ENCODE measurements around the gene PTGES2. TPM values are rescaled to one million over a fixed set of nuclear protein-coding genes. Genes with fewer than 3 reads are reported as not detected.
A peak's percentile ranks its signal among the peaks of the same experiment; 100 is the strongest.

PTGES2 gene
- total RNA-seq, 2 experiments from 2014 or later = 47.6 to 48.4 TPM

DNA sequence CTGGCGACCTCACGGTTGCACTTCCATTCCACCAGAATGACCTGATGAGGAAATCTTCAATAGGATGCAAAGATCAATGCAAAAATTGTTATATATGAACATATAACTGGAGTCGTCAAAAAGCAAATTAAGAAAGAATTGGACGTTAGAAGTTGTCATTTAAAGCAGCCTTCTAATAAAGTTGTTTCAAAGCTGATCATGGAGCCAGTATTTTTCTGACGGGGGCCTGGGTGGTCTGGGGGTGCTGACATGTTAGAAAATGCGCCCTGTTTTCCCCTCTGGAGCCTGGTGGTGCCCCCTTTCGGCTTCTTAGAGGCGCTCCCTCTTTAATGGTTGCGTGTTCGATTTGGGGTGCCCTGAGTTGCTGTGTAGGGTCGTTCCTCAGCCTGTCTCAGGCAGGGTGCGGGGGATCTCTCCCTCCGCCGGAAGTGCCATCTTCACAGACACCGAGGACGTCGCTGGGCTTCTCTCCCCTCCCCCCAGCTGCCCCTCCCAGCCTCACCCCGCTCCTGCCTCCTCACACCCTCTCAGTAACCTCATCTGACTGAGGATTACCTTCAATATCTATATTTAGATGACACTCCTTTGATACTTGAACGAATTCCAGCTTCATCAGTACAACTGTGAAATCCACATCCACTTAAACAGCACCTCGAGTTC is 18.3 kb downstream of the PTGES2 start:
- intact Hi-C loops (cut with micrococcal nuclease) = no loop called here
- Mint-ChIP-seq H3K4me1 (ENCODE audit: low read depth) (peaks cover 3% of the 10 kb centered on the region), H3K9me3 (no peaks in the 10 kb centered on the region), H3K4me3 (no peak overlapping the region), H3K27ac (peak overlapping the region; percentile 15), H3K27me3 (ENCODE audit: low read depth) (no peaks in the 10 kb centered on the region), H3K36me3 (ENCODE audit: low read depth) (peaks cover 15% of the 10 kb centered on the region)
- CTCF ChIA-PET = interaction anchor here (1.3 to 1.9 kb wide), 3 partner anchors 9 to 20 kb away, joined by 3 to 5 read pairs (median 4); no protein-coding TSS in a partner anchor
- no peak for DNase-seq

DNA sequence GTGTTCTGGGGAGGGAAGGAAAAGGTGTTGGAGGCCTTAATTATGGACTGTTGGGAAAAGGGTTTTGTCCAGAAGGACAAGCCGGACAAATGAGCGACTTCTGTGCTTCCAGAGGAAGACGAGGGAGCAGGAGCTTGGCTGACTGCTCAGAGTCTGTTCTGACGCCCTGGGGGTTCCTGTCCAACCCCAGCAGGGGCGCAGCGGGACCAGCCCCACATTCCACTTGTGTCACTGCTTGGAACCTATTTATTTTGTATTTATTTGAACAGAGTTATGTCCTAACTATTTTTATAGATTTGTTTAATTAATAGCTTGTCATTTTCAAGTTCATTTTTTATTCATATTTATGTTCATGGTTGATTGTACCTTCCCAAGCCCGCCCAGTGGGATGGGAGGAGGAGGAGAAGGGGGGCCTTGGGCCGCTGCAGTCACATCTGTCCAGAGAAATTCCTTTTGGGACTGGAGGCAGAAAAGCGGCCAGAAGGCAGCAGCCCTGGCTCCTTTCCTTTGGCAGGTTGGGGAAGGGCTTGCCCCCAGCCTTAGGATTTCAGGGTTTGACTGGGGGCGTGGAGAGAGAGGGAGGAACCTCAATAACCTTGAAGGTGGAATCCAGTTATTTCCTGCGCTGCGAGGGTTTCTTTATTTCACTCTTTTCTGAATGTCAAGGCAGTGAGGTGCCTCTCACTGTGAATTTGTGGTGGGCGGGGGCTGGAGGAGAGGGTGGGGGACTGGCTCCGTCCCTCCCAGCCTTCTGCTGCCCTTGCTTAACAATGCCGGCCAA is 19.1 kb downstream of the PTGES2 start:
- CTCF ChIA-PET = interaction anchor here (1.3 to 1.9 kb wide), 3 partner anchors 9 to 20 kb away, joined by 3 to 5 read pairs (median 4); no protein-coding TSS in a partner anchor
- H3K27me3 Mint-ChIP-seq (ENCODE audit: low read depth) = no peaks in the 10 kb centered on the region
- peaks cover 8% of the 10 kb centered on the region for H3K4me1 Mint-ChIP-seq (ENCODE audit: low read depth)
- no peak for DNase-seq
- peaks cover 16% of the 10 kb centered on the region for H3K36me3 Mint-ChIP-seq (ENCODE audit: low read depth)
- intact Hi-C loops (cut with micrococcal nuclease) = no loop called here
- H3K9me3 Mint-ChIP-seq = no peaks in the 10 kb centered on the region
- no peak overlapping the region for H3K4me3 Mint-ChIP-seq
- no peak overlapping the region for H3K27ac Mint-ChIP-seq

DNA sequence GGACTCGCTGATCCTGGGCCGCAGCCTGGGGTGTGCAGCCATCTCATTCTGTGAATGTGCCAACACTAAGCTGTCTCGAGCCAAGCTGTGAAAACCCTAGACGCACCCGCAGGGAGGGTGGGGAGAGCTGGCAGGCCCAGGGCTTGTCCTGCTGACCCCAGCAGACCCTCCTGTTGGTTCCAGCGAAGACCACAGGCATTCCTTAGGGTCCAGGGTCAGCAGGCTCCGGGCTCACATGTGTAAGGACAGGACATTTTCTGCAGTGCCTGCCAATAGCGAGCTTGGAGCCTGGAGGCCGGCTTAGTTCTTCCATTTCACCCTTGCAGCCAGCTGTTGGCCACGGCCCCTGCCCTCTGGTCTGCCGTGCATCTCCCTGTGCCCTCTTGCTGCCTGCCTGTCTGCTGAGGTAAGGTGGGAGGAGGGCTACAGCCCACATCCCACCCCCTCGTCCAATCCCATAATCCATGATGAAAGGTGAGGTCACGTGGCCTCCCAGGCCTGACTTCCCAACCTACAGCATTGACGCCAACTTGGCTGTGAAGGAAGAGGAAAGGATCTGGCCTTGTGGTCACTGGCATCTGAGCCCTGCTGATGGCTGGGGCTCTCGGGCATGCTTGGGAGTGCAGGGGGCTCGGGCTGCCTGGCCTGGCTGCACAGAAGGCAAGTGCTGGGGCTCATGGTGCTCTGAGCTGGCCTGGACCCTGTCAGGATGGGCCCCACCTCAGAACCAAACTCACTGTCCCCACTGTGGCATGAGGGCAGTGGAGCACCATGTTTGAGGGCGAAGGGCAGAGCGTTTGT is 19.9 kb downstream of the PTGES2 start:
- CTCF ChIA-PET = interaction anchor here (1.5 to 1.9 kb wide), 3 partner anchors 8 to 21 kb away, joined by 4 to 5 read pairs (median 5); no protein-coding TSS in a partner anchor
- intact Hi-C loops (cut with micrococcal nuclease) = no loop called here
- H3K4me1 Mint-ChIP-seq (ENCODE audit: low read depth) = peaks cover 16% of the 10 kb centered on the region
- no peaks in the 10 kb centered on the region for H3K27me3 Mint-ChIP-seq (ENCODE audit: low read depth)
- no peaks in the 10 kb centered on the region for H3K9me3 Mint-ChIP-seq
- H3K4me3 Mint-ChIP-seq = no peak overlapping the region
- no peak for DNase-seq
- peaks cover 18% of the 10 kb centered on the region for H3K36me3 Mint-ChIP-seq (ENCODE audit: low read depth)
- H3K27ac Mint-ChIP-seq = peak overlapping the region; percentile 19

DNA sequence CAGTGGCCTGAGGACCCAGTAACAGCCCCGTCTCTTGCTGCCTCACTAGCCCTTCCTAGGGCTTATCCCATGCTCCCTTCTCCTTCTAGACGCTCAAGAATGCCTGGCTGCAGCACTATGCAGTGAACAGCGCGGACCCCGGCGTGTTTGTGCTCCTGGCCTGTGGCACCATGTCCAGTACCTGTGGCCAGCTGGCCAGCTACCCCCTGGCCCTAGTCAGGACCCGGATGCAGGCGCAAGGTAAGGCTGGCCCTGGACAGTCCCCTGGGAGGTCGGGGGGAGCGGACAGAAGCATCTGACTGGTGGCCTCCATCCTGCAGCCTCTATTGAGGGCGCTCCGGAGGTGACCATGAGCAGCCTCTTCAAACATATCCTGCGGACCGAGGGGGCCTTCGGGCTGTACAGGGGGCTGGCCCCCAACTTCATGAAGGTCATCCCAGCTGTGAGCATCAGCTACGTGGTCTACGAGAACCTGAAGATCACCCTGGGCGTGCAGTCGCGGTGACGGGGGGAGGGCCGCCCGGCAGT is 20.5 kb downstream of the PTGES2 start:
- H3K9me3 Mint-ChIP-seq = no peaks in the 10 kb centered on the region
- H3K4me3 Mint-ChIP-seq = no peak overlapping the region
- CTCF ChIA-PET = interaction anchor here (1.5 kb wide), 1 partner anchor 9 kb away, joined by 5 read pairs; no protein-coding TSS in a partner anchor
- no peak for DNase-seq
- H3K36me3 Mint-ChIP-seq (ENCODE audit: low read depth) = peaks cover 24% of the 10 kb centered on the region
- H3K27me3 Mint-ChIP-seq (ENCODE audit: low read depth) = no peaks in the 10 kb centered on the region
- H3K4me1 Mint-ChIP-seq (ENCODE audit: low read depth) = peaks cover 21% of the 10 kb centered on the region
- no peak overlapping the region for H3K27ac Mint-ChIP-seq
- intact Hi-C loops (cut with micrococcal nuclease) = no loop called here

DNA sequence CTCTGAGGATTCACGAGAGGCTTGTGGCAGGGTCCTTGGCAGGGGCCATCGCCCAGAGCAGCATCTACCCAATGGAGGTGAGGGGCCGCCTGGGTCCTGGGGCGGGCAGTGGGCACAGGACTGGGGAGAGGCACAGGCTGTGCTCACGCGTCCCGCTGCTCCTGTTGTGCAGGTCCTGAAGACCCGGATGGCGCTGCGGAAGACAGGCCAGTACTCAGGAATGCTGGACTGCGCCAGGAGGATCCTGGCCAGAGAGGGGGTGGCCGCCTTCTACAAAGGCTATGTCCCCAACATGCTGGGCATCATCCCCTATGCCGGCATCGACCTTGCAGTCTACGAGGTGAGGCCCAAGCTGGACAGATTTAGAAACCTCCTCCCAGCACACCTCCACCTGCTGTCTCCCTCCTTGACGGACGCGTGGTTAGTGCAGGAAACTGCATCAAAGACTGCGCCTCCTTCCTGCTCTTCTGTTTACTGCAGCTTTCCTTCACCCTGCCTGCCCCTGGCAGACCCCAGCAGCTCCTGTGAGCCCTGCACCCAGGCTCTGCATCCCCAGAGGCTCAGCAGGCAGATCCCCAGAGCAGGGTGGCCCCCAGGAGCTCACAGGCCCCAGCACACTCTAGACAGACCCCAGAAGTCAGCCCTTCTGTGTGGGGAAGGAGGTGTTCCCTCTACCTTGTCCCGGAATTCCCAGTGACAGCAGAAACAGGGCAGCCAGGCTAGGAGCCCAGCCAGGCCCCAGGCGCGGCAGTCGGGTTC is 21.2 kb downstream of the PTGES2 start:
- peaks cover 21% of the 10 kb centered on the region for H3K4me1 Mint-ChIP-seq (ENCODE audit: low read depth)
- intact Hi-C loops (cut with micrococcal nuclease) = no loop called here
- no peak for DNase-seq
- no peaks in the 10 kb centered on the region for H3K27me3 Mint-ChIP-seq (ENCODE audit: low read depth)
- no peak overlapping the region for H3K4me3 Mint-ChIP-seq
- no peaks in the 10 kb centered on the region for H3K9me3 Mint-ChIP-seq
- CTCF ChIA-PET = interaction anchor here (1.5 kb wide), 1 partner anchor 10 kb away, joined by 5 read pairs; no protein-coding TSS in a partner anchor
- peaks cover 26% of the 10 kb centered on the region for H3K36me3 Mint-ChIP-seq (ENCODE audit: low read depth)
- no peak overlapping the region for H3K27ac Mint-ChIP-seq

DNA sequence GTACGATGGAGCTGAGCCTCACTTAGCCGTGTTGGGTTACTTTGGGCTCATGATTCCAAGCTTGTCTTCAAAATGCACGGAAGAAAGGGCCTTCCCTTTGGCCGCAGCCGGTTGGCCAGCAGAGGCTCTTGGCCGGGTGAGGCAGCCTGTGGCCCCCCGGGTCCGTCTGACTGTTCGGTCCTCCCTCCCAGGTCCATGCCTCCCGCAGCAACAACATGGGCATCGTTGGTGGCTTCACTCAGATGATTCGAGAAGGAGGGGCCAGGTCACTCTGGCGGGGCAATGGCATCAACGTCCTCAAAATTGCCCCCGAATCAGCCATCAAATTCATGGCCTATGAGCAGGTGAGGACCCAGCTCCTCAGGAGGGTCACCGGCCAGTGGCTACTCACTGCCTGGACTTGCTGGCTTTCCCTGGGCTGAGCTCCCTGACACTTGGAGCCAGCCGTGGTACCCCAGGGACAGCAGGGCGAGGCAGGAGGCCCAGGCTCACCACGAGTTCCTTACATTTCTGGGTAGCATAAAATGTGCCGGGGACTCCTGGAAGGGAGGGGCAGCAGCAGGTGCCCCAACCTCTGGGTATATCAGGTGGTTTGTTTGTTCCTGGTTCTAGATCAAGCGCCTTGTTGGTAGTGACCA is 21.9 kb downstream of the PTGES2 start:
- intact Hi-C loops (cut with micrococcal nuclease) = no loop called here
- H3K4me1 Mint-ChIP-seq (ENCODE audit: low read depth) = peaks cover 21% of the 10 kb centered on the region

DNA sequence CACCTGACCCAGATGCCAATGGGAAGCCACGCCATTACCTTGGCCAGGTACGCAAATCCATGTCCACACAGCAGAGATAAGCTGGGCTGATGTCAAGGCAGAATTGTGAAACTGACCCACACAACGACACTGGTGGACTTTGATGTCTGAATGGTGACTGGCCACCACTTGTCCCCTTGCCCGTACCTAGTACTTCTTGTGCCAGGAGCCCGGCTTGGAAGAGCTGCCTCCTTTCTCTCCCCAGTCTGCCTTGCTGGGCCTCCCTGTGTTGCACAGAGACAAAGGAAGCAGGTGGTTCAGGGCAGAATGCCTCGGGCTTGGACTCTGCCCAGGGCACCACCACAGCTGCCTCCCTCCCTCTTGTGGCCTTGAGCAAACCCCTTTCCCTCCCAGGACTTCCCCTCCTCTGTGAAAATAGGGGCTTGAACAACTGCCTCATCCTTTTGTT is 23.3 kb downstream of the PTGES2 start:
- Mint-ChIP-seq H3K27me3 (ENCODE audit: low read depth) (no peaks in the 10 kb centered on the region), H3K4me3 (no peak overlapping the region), H3K4me1 (ENCODE audit: low read depth) (peaks cover 33% of the 10 kb centered on the region), H3K9me3 (no peaks in the 10 kb centered on the region), H3K36me3 (ENCODE audit: low read depth) (peaks cover 27% of the 10 kb centered on the region), H3K27ac (no peak overlapping the region)
- intact Hi-C loops (cut with micrococcal nuclease) = no loop called here
- no peak for DNase-seq
- CTCF ChIA-PET = interaction anchor here (0.6 to 2.3 kb wide), 6 partner anchors 13 to 162 kb away, joined by 3 to 19 read pairs (median 4); no protein-coding TSS in a partner anchor

More for the DNA sequence above, 21.9 kb downstream of the PTGES2 start:
- Mint-ChIP-seq H3K27ac (no peak overlapping the region), H3K27me3 (ENCODE audit: low read depth) (no peaks in the 10 kb centered on the region), H3K4me3 (no peak overlapping the region), H3K9me3 (no peaks in the 10 kb centered on the region), H3K36me3 (ENCODE audit: low read depth) (peaks cover 30% of the 10 kb centered on the region)
- CTCF ChIA-PET = interaction anchor here (1.2 kb wide), 3 partner anchors 21 to 58 kb away, joined by 3 read pairs; no protein-coding TSS in a partner anchor
- no peak for DNase-seq

DNA sequence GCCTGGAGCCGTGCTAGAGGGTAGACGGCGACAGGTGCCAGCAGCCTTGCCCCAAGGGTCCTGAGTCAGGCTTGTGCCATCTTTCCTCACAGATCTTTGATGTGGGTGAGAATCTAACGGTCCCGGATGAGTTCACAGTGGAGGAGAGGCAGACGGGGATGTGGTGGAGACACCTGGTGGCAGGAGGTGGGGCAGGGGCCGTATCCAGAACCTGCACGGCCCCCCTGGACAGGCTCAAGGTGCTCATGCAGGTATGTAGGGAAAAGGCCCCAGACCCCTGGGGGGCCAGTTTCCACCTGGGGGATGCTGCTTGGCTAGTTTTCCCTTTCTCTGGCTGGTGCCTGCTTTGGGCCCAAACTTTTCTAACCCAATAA is 24.0 kb downstream of the PTGES2 start:
- DNase-seq = peak; percentile 76
- peak overlapping the region; percentile 44 for H3K27ac Mint-ChIP-seq
- CTCF ChIA-PET = interaction anchor here (0.7 to 2.3 kb wide), 9 partner anchors 9 to 161 kb away, joined by 3 to 19 read pairs (median 4); no protein-coding TSS in a partner anchor
- no peak overlapping the region for H3K4me3 Mint-ChIP-seq
- H3K27me3 Mint-ChIP-seq (ENCODE audit: low read depth) = no peaks in the 10 kb centered on the region
- no peaks in the 10 kb centered on the region for H3K9me3 Mint-ChIP-seq
- H3K4me1 Mint-ChIP-seq (ENCODE audit: low read depth) = peaks cover 39% of the 10 kb centered on the region
- intact Hi-C loops (cut with micrococcal nuclease) = loop anchor here (1.0 kb wide), 1 partner anchor 160 kb away; no protein-coding TSS in a partner anchor
- peaks cover 27% of the 10 kb centered on the region for H3K36me3 Mint-ChIP-seq (ENCODE audit: low read depth)

DNA sequence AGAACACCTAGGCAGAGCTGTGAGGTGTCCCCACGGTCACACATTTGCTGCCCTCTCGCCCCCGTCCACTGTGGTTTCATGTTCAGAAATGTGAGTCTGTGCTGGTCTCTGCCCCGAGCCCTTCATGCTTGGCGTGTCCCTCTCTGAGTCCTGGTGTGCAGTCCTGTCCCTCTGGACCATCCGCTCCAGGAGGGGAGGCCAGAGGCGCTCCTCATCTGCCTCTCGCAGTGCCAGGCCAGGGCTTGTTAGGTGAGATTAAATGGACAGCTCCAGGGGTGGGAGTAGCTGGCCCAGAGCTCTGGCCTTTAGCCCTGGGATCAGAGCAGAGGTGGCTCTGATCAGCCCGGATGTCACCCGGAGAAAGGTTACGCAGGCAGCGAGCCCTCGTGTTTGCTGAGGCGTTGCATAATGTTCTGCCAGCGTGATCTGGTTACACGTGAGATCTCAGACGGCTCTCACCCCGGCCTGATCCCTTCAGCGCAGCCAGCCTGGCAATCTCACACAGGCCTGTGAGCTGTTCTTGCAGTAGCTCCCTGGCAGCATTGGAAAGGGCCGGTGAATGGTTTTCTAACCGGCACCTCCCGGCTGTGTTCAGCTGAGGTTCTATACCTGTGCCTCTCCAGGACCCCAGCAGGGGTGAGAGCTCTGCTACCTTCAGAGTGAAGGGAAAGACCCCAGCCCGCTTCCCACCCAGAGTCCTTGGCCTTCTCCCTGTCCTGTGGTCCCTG is 24.5 kb downstream of the PTGES2 start:
- Mint-ChIP-seq H3K27me3 (ENCODE audit: low read depth) (no peaks in the 10 kb centered on the region), H3K4me1 (ENCODE audit: low read depth) (peaks cover 45% of the 10 kb centered on the region), H3K27ac (peak overlapping the region; percentile 46), H3K4me3 (no peak overlapping the region), H3K36me3 (ENCODE audit: low read depth) (peaks cover 27% of the 10 kb centered on the region), H3K9me3 (no peaks in the 10 kb centered on the region)
- DNase-seq = no peak
- intact Hi-C loops (cut with micrococcal nuclease) = loop anchor here (1.0 kb wide), 1 partner anchor 160 kb away; no protein-coding TSS in a partner anchor
- CTCF ChIA-PET = interaction anchor here (0.7 to 2.3 kb wide), 11 partner anchors 9 to 161 kb away, joined by 3 to 19 read pairs (median 4); no protein-coding TSS in a partner anchor

DNA sequence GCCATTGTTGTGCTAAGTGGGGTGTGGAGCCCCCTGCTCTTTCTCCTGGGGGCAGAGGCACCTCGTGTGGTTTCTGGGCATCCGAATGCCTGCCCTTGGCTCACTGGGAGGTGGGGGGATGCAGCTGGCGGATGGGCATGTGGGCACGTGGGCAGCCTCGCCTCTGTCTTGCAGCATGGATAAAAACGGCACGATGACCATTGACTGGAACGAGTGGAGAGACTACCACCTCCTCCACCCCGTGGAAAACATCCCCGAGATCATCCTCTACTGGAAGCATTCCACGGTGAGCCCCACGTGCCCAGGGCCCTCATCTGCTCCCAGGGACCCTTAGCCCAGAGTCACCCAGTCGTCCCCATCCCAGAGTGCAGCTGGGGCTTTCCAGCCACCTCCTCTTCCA is 25.3 kb downstream of the PTGES2 start:
- Mint-ChIP-seq H3K27me3 (ENCODE audit: low read depth) (no peaks in the 10 kb centered on the region), H3K4me1 (ENCODE audit: low read depth) (peaks cover 52% of the 10 kb centered on the region), H3K27ac (no peak overlapping the region), H3K4me3 (no peak overlapping the region), H3K9me3 (no peaks in the 10 kb centered on the region), H3K36me3 (ENCODE audit: low read depth) (peaks cover 24% of the 10 kb centered on the region)
- CTCF ChIA-PET = interaction anchor here (0.6 to 2.3 kb wide), 5 partner anchors 8 to 147 kb away, joined by 3 to 19 read pairs (median 5); no protein-coding TSS in a partner anchor
- no peak for DNase-seq
- intact Hi-C loops (cut with micrococcal nuclease) = no loop called here
